Fibroblast of pulmonary artery (primary cell): ENCODE measurements around the gene AFAP1L2.
A peak's percentile ranks its signal among the peaks of the same experiment; 100 is the strongest.

Source experiments
- DNase-seq: peaks from one replicate; pipeline ENCODE4 v3.0.0-alpha.2; 2010; ENCODE audit warnings: low read depth
- H3K4me3 ChIP-seq: replicated peaks from 2 replicates; pipeline ENCODE4 v1.5.1; 2011; ENCODE audit warnings: low read depth, mild to moderate bottlenecking, control low read depth, low read length, moderate library complexity
- TF ChIP-seq, protein P1 (sequence below): IDR thresholded peaks from 2 replicates; pipeline ENCODE4 v1.5.1; 2011; ENCODE audit warnings: mild to moderate bottlenecking, control low read depth, low read length, inconsistent platforms; ENCODE audit errors: missing control alignments

Gene AFAP1L2

DNA sequence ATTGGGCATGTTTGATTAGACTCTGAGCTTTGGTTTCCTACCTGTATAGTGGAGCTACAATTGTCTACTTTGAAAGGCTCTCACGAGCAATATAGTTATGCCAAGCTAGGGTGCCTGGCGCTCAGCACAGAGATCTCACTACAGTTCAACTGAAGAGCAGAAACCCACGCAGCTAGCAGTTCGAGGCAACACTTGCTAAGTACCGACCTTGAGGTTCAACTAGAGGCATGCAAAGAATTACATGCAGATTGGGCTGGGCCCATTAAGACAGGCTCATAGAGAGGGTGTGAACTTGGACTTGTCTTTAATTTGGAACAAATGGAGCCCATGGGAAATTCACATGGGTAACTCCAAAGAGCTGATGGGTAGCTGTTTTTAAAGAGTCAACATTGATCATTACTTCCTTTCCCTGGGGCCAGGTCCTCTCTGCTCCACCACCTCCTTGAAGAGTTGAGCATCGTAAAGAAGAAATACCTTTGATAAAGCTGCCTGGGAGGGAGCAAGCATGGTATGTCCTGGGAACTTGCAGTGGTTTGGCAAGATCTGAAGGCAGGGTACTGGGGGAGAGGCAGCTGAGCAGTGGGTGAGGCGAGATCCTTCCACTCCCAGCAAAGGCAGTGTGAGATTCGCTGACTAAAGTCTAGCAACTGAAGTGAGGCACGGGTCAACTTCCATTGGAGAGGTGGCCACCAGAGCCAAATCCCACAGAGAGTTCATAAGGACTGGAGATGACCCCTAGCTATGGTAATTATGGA, 25.5 kb upstream of the AFAP1L2 start:
- TF ChIP-seq, protein P1, sequence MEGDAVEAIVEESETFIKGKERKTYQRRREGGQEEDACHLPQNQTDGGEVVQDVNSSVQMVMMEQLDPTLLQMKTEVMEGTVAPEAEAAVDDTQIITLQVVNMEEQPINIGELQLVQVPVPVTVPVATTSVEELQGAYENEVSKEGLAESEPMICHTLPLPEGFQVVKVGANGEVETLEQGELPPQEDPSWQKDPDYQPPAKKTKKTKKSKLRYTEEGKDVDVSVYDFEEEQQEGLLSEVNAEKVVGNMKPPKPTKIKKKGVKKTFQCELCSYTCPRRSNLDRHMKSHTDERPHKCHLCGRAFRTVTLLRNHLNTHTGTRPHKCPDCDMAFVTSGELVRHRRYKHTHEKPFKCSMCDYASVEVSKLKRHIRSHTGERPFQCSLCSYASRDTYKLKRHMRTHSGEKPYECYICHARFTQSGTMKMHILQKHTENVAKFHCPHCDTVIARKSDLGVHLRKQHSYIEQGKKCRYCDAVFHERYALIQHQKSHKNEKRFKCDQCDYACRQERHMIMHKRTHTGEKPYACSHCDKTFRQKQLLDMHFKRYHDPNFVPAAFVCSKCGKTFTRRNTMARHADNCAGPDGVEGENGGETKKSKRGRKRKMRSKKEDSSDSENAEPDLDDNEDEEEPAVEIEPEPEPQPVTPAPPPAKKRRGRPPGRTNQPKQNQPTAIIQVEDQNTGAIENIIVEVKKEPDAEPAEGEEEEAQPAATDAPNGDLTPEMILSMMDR = no peak
- H3K4me3 ChIP-seq = no peak overlapping the region
- DNase-seq = no peak

DNA sequence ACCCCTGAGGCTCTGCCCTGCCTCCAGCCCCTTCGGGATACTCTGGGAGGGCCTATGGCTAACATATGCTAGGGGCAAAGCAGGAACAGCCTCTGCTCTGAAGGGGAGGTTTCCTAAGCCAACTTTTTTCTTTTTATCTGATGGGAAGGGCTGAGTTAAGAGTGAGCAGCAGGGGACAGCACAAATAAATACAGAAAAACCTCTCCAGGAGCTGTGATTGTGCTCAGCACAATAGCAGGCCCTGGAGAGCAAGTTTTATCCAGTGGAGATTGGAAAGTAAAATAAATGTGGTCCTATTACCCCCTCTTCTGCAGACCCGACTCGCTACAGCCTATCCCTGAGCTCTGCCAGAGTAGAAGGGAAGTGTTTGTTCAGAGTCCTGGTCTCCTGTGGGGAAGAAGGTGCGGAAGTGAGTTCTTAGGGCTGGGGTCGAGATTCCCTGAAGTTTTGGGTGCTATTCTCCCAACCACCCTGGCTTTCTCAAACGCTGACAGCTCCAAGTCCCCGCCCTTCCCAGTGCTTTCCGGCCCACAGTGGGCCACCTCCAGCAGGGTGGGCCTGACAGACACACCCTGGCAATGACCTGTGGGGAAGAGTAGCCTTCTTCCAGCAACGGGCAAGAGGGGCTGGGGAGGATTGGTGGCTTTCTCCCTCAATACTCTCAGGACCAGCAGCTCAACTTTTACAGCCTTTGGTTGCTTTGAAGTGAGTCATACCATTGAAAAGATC, 23.0 kb upstream of the AFAP1L2 start:
- no peak for DNase-seq
- H3K4me3 ChIP-seq = no peak overlapping the region
- TF ChIP-seq, protein P1 = no peak

DNA sequence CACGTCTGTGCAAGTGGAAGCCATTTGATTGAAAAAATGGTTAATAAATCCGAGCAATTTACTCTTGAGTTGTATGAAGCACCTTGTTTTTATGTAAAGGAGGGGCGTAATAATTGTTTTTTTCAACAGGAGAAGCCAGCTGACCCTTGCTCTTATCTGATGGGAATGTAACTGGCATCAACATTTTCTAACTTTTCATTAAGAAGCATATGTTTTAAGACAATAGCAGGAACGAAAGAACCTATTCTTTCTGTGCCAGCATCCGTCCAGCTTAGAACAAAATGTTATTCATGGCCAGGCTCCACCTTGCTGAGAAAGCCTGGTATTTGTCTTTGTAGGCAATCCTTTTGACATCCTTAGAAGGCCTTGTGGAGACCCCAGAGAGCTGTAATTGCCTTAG, 22.2 kb upstream of the AFAP1L2 start:
- TF ChIP-seq, protein P1 = no peak
- DNase-seq = no peak
- H3K4me3 ChIP-seq = no peak overlapping the region

DNA sequence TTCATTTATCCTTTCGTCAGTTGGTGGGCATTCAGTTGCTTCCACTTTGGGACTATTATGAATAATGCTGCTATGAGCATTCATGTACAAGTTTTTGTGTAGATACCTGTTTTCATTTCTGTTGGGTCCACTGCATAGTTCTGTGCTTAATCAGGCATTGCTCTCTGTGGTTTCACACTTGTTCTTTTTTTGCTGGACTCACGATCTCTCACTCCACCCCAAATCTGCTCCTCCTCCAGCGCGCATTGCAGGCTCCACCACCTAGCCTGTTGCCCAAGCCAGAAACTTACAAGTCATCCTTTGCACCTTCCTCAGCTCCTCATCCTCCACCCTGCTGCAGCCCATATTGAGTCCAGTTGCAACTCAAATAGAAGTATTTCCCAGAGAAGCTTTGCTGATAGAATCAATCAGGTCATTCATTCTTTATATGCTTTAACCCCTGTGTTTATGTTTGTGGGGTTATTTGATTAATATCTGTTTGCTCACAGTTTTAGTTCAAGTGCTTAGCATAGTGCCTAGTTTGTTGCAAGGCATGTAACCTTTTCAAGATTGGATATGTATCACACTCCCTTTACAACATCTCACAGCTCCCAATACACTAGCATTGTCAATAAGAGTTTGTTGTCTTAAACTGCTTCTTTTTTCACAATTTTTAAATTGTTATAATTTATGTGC, 16.6 kb upstream of the AFAP1L2 start:
- TF ChIP-seq, protein P1 = no peak
- H3K4me3 ChIP-seq = no peak overlapping the region
- no peak for DNase-seq

DNA sequence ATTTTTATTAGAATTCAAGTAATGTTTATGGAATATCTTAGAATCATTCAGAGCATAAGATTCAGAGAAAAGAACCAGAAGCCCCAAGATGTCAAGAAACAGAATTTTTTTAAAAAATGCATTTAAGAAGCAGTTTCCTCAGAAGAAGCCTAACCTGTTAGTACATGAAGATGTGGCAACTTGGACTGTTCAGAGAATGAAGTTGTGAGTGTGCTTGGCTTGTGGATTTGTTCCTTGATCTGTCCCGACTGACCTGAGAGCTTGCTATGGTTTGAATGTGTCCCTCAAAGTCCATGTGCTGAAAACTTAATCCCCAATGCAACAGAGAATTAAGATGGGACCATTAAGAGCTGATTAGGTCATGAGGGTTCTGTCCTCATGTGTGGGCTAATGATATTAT, 13.8 kb upstream of the AFAP1L2 start:
- TF ChIP-seq, protein P1 = no peak
- H3K4me3 ChIP-seq = no peak overlapping the region

DNA sequence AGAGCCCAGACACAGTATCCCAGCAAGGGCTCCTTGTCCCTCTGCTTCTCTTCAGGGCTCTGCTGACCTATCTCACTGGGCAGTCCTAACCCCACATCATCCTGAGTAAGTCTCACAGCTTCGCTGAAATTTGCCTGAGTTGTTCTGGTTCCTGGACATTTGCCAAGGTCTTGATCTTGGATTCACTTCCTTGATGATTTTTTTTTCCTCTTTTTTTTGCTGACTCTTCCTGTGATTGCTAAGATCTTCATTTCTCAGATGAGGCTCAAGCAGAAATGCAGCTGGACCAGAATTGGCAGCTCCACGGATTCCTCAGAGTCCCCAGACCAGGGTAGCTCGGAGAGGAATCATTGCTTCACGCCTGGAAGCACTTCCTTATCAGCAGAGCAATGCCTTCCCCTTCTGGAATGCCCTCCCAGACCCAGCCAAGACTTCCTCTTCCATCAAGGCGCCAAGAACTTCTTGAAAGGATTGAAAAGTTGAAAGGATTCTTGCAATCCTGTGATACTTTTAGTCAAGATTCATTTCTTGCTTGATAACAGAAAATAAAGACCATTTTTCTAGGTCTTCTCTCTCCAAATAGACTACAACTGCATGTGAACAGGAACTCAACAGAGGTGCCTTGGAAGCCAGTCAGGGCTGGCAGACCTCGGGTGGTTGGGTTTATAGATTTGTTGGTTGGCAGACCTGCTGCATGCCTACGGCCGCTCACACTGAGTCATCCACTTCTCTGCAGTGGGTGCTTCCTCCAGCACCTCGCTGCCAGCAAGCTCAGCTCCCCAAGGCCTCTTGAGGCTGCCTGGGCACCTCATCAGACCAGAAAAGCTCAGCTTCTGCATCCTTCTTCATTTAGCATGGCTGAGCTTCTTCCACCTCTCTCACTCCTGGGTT, 8.8 kb upstream of the AFAP1L2 start:
- no peak overlapping the region for H3K4me3 ChIP-seq
- TF ChIP-seq, protein P1 = no peak

More for the DNA sequence above, 13.8 kb upstream of the AFAP1L2 start:
- no peak for DNase-seq

More for the DNA sequence above, 8.8 kb upstream of the AFAP1L2 start:
- peak; percentile 53 for DNase-seq
